Iris pigment epithelial cell (primary cell): Measurements from ENCODE around the gene AMZ1.
"Not testable (repeated sequence)": the region's sequence is repeated elsewhere in the genome, so short reads cannot be mapped to it uniquely, and the experiment has no call there.

Experiments used
- DNase-seq: peaks from one replicate; pipeline ENCODE4 v3.0.0-alpha.2; 2011; ENCODE audit warnings: low read depth

Gene AMZ1

DNA sequence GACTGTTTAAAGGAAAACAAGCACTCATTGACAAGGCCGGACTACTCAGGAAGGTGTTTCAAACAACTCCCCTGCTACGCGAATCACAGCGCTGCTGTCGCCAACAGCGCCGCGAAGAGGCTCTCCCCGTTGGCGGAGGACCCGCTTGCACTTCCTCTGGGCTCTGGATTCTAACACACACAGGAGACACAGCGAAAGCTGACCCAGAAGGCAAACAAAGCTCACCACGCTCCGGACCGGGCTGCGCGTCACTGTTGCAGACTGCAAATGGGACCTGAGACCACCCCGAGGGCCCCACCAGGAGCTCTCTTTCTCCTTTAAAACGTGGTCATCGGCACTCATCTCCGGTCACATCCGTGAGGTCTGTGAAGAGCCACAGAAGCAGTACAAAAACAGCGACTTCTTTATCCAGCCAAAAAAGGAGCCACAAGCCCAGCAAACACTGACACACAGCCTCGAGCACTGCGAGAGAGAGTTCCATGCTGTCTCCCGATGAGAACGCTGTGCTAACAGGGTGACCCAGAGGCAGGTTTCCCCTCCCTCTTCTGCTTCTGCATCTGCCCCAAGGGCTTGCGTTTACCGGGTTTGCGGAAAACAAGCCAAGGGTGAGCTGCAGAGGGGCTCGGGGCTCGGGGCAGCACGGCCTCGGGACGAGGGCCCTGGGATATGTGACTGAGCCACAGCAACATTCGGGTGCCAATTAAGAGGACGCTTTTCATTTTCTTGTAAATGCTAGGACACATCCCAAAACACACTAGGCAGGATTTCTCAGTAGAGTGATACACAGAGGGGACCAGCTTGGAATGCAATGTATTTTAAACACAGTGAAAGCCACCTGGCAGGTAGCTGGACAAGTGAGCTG, 41.3 kb downstream of the AMZ1 start:
- no peak for DNase-seq

- no peak for DNase-seq
Observed at GRCh38 chr7:2729893-2730716, 42.1 kb downstream of the AMZ1 start.

DNA sequence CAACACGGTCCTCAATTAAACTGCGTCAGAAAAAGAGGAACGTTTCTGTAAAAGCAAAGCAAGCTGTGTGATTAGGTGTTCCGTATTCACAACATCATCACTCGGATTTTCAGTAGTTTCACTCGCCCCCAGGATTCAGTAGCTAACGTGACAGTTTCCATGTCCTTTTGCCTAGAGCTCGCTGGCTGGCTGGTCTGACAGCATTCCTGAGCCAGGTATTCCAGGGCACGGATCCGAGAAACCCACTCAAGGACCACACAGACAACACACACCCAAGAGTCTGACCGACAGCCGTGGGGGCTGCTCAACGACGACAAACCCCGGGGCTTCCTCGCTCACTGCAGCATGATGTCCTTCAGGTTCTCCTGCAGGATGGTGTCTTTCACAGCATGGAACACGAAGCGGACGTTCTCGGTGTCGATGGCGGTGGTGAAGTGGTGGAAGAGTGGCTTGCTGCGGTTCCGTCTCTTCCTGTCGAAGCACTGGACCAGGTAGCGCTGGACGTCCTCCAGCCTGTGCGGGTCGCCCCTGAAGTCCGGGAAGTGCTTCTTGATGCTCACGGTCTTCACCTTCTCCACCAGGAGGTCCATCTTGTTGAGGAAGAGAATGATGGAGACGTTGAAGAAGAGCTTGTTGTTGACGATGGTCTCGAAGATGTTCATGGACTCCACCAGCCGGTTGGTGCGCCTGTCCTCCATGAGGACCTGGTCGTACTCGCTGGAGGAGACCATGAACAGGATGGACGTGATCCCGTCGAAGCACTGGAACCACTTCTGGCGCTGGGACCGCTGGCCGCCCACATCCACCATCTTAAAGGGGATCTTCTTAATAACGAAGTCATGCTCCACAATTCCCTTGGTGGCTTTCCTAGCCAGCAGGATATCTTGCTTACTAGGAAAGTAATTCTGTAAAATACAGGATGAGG, 43.1 kb downstream of the AMZ1 start:
- no peak for DNase-seq

GRCh38 chr7:2732388-2732787, 44.4 kb downstream of the AMZ1 start:
- no peak for DNase-seq

DNA sequence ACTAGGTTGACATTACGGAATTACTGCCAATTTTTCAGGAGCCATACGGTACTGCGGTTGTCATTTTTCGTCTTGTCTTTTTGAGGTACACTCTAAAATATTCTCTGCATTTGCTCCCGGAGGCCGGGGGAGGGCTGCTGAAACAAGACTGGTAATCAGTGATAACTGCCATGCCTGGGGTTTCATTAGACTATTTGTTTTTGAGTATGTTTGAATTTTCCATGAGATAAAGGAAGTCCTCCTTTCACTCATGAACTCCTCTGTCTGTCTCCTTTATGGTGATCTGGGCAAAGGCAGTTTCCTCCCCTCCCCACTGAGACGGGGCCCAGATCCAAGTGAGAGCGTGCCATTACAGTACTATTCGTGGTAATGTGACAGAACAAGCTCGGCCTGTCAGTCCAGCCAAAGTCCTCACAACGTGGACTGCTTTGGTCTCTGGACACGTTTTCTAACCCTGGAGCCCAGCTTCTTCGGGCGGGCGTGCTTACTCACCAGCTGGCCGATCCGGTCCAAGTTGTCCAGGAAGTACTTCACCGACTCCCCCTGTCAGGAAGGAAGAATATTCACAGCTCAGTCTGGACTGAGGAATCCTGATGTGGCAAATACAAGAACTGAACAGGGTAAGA, 45.1 kb downstream of the AMZ1 start:
- peak; percentile 65 for DNase-seq

GRCh38 chr7:2734084-2734686, 46.2 kb downstream of the AMZ1 start:
- no peak for DNase-seq

- no peak for DNase-seq
Observed at GRCh38 chr7:2734751-2735571, 47.0 kb downstream of the AMZ1 start.

DNA sequence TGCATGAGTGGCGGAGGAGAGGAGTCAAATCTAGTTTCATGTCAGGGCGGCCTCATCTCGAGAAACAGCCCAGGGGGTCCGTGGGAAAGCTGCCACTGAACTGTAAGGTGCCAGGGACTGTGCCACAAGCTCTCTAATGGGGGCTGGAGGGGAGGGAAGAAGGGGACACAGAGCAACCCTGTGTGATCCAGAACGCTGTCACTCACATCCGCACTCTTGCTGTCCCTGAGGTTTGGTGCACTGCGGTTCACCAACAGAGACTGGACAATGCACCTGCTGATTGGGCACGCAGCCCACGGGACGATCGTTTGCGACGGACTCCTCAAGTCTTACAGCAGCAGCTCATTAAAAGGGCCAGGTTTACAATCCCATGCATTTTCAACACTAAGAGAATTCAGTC, 47.7 kb downstream of the AMZ1 start:
- no peak for DNase-seq

DNA sequence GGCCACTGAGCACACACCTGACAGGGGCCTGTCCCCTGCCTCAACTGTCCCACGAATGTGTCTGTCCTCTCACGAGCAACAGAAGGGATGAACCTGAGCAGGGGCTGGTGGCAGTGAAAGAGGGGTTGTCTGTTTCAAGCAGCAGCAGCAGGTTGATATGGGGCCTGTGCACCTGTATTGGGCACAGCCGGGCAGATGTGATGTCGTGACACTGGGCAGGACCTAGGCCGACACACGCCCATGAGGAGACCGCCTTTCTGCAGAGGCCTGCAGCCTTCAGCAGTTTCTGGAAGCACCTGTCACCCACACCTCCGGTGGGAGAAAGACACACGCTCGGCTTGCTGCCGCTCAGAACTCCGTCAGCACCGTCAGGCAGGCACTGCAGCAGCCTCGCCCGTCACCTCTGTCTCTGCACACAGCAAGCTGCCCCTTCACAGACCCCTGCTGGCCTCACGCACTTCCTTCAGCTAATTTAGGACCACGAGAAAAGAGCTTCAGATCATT, 48.5 kb downstream of the AMZ1 start:
- no peak for DNase-seq

DNA sequence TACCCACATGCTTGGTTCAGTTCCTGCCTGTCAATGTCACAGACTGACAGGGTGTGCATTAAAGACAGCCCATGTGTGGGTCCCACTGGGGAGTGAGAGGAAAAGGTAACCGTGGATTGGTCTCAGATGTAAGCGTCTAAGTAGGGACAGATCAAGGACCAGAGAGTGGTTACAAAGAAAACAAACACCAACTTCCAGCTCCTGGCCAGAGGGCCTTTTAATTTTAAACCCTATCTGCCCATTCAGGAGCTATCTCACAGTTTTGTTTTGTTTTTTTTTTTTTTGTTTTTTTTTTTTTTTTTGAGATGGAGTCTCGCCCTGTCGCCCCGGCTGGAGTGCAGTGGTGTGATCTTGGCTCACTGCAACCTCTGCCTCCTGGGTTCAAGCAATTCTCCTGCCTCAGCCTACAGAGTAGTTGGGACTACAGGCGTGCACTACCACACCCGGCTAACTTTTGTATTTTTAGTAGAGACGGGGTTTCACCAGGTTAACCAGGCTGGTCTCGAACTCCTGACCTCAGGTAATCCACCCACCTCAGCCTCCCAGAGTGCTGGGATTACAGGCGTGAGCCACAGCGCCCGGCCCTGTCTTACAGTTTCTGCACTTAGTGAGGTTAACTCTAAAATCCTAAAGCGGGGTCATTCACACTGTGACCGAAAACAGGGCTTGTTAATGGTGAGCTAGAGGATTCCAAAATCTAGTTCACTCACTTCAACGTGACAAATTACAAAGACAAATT, 49.2 kb downstream of the AMZ1 start:
- not testable (repeated sequence) for DNase-seq

GRCh38 chr7:2737771-2738540, 50.0 kb downstream of the AMZ1 start:
- no peak for DNase-seq

- no peak for DNase-seq
Observed at GRCh38 chr7:2738766-2739549, 51.0 kb downstream of the AMZ1 start.

DNA sequence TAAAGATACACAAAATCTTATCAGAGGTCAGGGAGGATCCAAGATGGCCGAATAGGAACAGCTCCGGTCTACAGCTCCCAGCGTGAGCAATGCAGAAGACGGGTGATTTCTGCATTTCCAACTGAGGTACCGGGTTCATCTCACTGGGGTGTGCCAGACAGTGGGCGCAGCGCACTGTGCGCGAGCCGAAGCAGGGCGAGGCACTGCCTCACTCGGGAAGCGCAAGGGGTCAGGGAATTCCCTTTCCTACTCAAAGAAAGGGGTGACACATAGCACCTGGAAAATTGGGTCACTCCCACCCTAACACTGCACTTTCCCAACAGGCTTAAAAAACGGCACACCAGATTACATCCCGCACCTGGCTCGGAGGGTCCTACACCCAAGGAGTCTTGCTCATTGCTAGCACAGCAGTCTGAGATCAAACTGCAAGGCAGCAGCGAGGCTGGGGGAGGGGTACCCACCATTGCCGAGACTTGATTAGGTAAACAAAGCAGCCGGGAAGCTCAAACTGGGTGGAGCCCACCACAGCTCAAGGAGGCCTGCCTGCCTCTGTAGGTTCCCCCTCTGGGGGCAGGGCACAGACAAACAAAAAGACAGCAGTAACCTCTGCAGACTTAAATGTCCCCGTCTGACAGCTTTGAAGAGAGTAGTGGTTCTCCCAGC, 55.7 kb downstream of the AMZ1 start:
- not testable (repeated sequence) for DNase-seq

GRCh38 chr7:2748684-2749083, 60.7 kb downstream of the AMZ1 start:
- DNase-seq, result not testable (repeated sequence)

GRCh38 chr7:2750004-2750407, 62.0 kb downstream of the AMZ1 start:
- no peak for DNase-seq

GRCh38 chr7:2751086-2751485, 63.1 kb downstream of the AMZ1 start:
- no peak for DNase-seq

DNA sequence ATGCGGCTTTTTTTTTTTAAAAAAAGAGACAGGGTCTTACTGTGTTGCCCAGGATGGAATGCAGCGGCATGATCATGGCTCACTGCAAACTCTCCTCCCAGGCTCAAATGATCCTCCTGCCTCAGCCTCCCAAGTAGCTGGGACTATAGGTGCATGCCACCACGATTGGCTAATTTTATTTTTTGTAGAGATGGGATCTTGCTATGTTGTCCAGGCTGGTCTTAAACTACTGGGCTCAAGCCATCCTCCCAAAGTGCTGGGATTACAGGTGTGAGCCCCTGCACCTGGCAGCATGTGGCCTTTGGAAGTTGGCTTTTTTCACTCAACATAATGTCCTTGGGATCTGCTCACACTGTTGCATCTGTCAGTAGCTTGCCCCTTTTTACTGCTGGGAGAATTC, 65.1 kb downstream of the AMZ1 start:
- DNase-seq, result no peak
